HEK293T (cell line): Measurements from ENCODE around the gene EVC2.

Experiments used
- ARNT ChIP-seq: fragments of 450-650 bp; IDR thresholded peaks from 2 replicates; pipeline ENCODE4 v1.6.1; 2017; ENCODE audit warnings: mild to moderate bottlenecking
- BHLHE40 ChIP-seq: fragments of 450-650 bp; IDR thresholded peaks from 2 replicates; pipeline ENCODE4 v1.6.1; 2016; ENCODE audit warnings: mild to moderate bottlenecking, moderate library complexity, borderline replicate concordance
- ELF4 ChIP-seq: fragments of 450-650 bp; IDR thresholded peaks from 2 replicates; pipeline ENCODE4 v1.6.1; 2017; ENCODE audit warnings: antibody characterized with exemption
- FOXA1 ChIP-seq: fragments of 450-650 bp; IDR thresholded peaks from 2 replicates; pipeline ENCODE4 v1.6.1; 2016; ENCODE audit warnings: mild to moderate bottlenecking
- FOXK2 ChIP-seq: fragments of 450-650 bp; IDR thresholded peaks from 2 replicates; pipeline ENCODE4 v1.6.1; 2016; ENCODE audit warnings: mild to moderate bottlenecking
- FOXM1 ChIP-seq: fragments of 450-650 bp; IDR thresholded peaks from 2 replicates; pipeline ENCODE4 v1.6.1; 2017; ENCODE audit warnings: mild to moderate bottlenecking, borderline replicate concordance
- HDGF ChIP-seq: fragments of 450-650 bp; IDR thresholded peaks from 2 replicates; pipeline ENCODE4 v1.6.1; 2017; ENCODE audit warnings: antibody characterized with exemption, borderline replicate concordance
- L3MBTL2 ChIP-seq: fragments of 450-650 bp; conservative IDR thresholded peaks from 2 replicates; pipeline ENCODE4 v1.6.1; 2016; ENCODE audit warnings: mild to moderate bottlenecking
- PKNOX1 ChIP-seq: fragments of 450-650 bp; IDR thresholded peaks from 2 replicates; pipeline ENCODE4 v1.6.1; 2016
- SP1 ChIP-seq: fragments of 450-650 bp; IDR thresholded peaks from 2 replicates; pipeline ENCODE4 v1.6.1; 2017
- SUZ12 ChIP-seq: fragments of 450-650 bp; IDR thresholded peaks from 2 replicates; pipeline ENCODE4 v1.6.1; 2016; ENCODE audit warnings: mild to moderate bottlenecking
- TARDBP ChIP-seq: fragments of 450-650 bp; IDR thresholded peaks from 2 replicates; pipeline ENCODE4 v1.6.1; 2016

GRCh38 chr4:5568336-5568735 is 140.0 kb downstream of the EVC2 start:
- TF ChIP-seq SUZ12 (no peak), TARDBP (no peak), BHLHE40 (no peak), FOXA1 (no peak), SP1 (no peak), HDGF (no peak), PKNOX1 (no peak), L3MBTL2 (no peak), ELF4 (no peak), FOXM1 (no peak), FOXK2 (no peak), ARNT (no peak)
